RWPE1 (cell line): ENCODE data around the gene STOML1.

Experiments
- CTCF ChIA-PET: fragments of 350-600 bp; sonication (Branson Sonifier 250); formaldehyde crosslinking; extraction: SDS; loops from one replicate; lab custom pipeline; 2021; lab: Yijun Ruan, JAX
- POLR2A ChIA-PET: fragments of 400-600 bp; formaldehyde crosslinking; extraction: SDS; loops from one replicate; lab custom pipeline; 2020; ENCODE audit warnings: antibody characterized with exemption; ENCODE audit not compliant: low non-redundant PET; lab: Yijun Ruan, JAX
- DNase-seq: peaks from one replicate; pipeline ENCODE4 v3.0.0; 2012; ENCODE audit warnings: low spot score
- H3K27ac ChIP-seq: fragments of 450-650 bp; 2 replicates; pipeline ENCODE4 v1.5.1; 2017
- TF ChIP-seq, protein P1 (sequence below): fragments of 450-650 bp; conservative IDR thresholded peaks from 2 replicates; pipeline ENCODE4 v1.5.1; 2017; ENCODE audit warnings: low read depth, mild to moderate bottlenecking

STOML1 gene

DNA sequence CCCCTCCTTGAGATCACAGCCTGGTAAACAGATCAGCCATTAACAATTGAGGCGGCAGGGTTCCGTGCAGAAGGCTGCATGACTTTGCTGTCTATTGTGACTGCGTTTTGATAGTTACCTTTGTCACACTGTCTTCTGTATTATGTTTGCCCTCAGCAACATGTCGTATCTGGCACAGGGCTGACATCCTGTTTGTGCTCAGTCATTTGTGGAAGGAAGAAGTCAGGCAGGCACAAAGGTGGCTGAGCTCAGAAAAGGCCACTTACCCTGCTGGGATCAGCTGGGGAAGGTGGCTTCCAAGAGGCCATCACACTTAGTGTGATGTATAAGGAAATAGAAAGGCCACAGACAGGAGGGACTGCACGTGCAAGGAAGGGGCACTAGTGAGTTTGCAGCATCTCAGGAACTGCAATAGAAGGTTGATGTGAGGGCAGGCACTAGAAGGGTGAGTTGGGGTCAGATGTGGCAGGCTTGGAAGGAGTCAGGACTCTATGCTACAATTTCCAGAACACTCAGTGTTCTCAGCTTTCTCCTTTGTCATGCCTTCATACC, 15.8 kb upstream of the STOML1 start:
- no peak for DNase-seq
- CTCF ChIA-PET, result interaction anchor here (0.6 kb wide), 1 partner anchor 37 kb away, joined by 4 read pairs; no protein-coding TSS in a partner anchor
- POLR2A ChIA-PET, result no interaction called here

DNA sequence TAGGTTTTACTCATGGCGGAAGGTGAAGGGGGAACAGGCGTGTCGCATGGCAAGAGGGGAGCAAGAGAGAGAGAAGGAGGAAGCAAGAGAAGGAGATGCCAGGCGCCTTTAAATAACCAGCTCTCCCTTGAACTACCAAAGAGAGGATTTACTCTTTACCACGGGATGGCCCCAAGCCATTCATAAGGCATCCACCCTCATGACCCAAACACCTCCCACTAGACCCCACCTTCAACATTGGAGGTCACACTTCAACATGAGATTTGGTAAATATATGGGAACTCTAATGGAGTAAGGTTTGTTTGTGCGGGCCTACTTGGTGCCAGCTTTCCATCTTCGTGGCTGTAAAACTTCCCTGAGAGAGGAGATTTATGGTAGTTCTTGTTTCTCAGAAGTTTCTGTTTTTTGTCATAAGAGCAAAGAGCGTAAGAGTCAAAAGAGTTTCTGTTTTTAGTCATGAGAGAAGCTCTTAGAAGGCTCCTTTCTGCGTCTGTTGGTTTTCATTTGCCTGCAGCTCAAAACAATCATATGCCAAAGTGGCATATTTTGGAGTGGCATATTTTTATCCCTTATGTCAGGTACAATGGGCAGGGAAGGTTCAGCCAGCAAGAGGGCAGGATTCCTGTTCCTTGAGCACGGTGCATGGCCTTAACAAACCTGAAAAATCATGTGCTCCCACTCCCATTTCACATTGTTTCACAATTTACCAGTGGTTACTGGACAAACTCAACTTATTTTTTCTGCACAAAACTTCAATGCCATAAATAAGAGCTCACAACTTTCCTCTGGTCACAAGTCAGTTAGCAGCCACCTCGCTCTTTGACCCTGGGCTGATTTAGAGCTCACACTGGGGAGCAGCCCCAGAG, 14.9 kb upstream of the STOML1 start:
- no peak overlapping the region for H3K27ac ChIP-seq
- DNase-seq, result no peak
- TF ChIP-seq, protein P1, sequence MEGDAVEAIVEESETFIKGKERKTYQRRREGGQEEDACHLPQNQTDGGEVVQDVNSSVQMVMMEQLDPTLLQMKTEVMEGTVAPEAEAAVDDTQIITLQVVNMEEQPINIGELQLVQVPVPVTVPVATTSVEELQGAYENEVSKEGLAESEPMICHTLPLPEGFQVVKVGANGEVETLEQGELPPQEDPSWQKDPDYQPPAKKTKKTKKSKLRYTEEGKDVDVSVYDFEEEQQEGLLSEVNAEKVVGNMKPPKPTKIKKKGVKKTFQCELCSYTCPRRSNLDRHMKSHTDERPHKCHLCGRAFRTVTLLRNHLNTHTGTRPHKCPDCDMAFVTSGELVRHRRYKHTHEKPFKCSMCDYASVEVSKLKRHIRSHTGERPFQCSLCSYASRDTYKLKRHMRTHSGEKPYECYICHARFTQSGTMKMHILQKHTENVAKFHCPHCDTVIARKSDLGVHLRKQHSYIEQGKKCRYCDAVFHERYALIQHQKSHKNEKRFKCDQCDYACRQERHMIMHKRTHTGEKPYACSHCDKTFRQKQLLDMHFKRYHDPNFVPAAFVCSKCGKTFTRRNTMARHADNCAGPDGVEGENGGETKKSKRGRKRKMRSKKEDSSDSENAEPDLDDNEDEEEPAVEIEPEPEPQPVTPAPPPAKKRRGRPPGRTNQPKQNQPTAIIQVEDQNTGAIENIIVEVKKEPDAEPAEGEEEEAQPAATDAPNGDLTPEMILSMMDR, result no peak
- POLR2A ChIA-PET, result no interaction called here
- CTCF ChIA-PET, result interaction anchor here (0.6 to 0.7 kb wide), 3 partner anchors 35 to 96 kb away, joined by 3 to 5 read pairs (median 4); no protein-coding TSS in a partner anchor

More for the DNA sequence above, 15.8 kb upstream of the STOML1 start:
- H3K27ac ChIP-seq, result no peak overlapping the region
- TF ChIP-seq, protein P1, result no peak

DNA sequence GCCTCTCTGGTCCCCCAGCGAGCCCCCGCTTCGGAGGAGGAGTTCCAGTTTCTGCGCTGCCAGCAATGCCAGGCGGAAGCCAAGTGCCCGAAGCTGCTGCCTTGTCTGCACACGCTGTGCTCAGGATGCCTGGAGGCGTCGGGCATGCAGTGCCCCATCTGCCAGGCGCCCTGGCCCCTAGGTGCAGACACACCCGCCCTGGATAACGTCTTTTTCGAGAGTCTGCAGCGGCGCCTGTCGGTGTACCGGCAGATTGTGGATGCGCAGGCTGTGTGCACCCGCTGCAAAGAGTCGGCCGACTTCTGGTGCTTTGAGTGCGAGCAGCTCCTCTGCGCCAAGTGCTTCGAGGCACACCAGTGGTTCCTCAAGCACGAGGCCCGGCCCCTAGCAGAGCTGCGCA, 5.9 kb upstream of the STOML1 start:
- POLR2A ChIA-PET, result no interaction called here
- CTCF ChIA-PET, result interaction anchor here (0.7 kb wide), 1 partner anchor 10 kb away, joined by 3 read pairs; no protein-coding TSS in a partner anchor

DNA sequence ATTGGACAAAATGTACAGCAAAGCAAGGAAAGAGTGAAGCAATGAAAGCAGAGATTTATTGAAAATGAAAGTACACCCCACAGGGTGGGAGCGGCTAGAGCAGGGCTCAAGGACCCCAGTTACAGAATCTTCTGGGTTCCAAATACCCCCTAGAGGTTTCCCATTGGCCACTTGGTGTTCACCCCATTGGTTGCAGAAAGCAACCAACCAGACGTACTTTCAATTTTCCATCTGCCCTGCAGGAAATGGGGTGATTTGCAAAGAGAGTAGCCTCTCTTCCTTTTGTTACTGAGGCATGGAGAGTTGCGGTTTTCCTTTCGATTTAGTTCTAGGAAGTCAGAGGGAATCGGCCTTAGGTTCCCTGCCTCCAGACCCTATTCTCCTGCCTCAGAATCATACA, 4.8 kb upstream of the STOML1 start:
- POLR2A ChIA-PET, result no interaction called here
- TF ChIP-seq, protein P1, result no peak
- no peak for DNase-seq

More for the DNA sequence above, 5.9 kb upstream of the STOML1 start:
- TF ChIP-seq, protein P1, result no peak
- peak overlapping the region; percentile 14 for H3K27ac ChIP-seq
- DNase-seq, result no peak

DNA sequence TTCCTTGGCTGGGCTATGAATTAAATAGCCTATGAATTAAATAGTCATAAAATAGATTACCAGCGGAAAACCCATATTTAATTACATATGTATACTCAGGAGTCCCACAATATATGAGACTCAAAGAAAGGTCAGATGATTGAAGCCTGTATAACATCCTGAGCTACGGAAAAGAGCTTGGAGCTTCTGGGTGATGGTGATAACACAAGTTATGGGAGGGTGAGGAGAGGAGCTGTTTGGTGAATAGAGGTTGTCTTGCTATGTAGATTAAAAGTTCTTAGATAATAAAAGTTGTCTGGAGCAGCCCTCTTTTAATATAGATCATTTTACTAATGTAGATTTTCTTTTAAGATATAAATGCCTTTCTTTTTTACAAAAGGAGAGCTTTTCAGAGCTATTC, 4.2 kb upstream of the STOML1 start:
- DNase-seq, result no peak
- POLR2A ChIA-PET, result no interaction called here
- CTCF ChIA-PET, result interaction anchor here (0.5 to 2.5 kb wide), 2 partner anchors 23 to 1397 kb away, joined by 3 to 8 read pairs; no protein-coding TSS in a partner anchor
- H3K27ac ChIP-seq, result no peak overlapping the region
- TF ChIP-seq, protein P1, result no peak

More for the DNA sequence above, 4.8 kb upstream of the STOML1 start:
- CTCF ChIA-PET, result no interaction called here
- no peak overlapping the region for H3K27ac ChIP-seq

DNA sequence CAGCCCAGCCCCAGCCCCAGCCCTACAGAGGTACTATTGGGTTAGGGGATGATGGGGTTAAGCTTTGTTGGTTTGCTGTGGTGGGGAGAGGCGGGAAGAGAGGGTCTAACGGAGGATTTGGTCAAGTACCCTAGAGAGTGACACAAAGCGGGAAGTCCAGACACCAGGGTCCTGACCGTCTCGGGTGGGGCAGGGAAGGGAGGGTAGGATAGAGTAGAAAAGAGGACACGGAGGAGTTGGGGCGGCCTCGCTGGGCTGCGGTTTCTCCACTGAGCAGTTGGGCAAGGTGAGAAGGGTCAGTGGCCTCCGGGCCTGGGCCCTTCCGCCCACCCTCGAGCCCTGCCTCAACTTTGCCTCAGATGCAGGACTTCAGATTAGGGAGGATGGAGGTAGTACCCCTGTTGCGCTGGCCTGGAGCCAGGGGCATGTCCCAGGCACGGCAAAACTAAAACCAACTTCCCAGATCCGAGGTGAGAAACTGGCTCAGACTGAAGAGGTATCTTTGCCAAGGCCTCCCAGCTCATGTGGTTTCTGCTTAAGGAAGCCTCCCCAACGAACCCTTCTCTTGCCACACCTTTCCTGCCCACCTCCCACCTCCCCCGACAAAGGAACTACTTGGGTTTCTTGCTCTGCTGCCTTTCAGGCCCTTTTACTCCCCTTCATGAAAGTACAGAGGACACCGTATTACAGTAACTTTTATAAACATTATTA, 3.0 kb upstream of the STOML1 start:
- TF ChIP-seq, protein P1, result no peak
- ChIA-PET POLR2A (interaction anchor here (0.5 to 1.2 kb wide), 3 partner anchors 9 to 361 kb away, joined by 3 to 4 read pairs (median 3); no protein-coding TSS in a partner anchor), CTCF (interaction anchor here (0.5 to 2.5 kb wide), 6 partner anchors 10 to 1779 kb away, joined by 3 to 8 read pairs (median 3); partner anchors contain the start of gene LOXL1)
- no peak for DNase-seq
- peak overlapping the region; percentile 90 for H3K27ac ChIP-seq
